ENCODE measurements around the gene DDX1. TPM values are rescaled to one million over a fixed set of nuclear protein-coding genes. Genes with fewer than 3 reads are reported as not detected.

DDX1 gene
- total and polyA plus RNA-seq, 9 of the 15 experiments (the other 6 are each of a cell fraction or from before 2014, with no cell fraction given) = 116 to 277 (median 232) TPM

DNA sequence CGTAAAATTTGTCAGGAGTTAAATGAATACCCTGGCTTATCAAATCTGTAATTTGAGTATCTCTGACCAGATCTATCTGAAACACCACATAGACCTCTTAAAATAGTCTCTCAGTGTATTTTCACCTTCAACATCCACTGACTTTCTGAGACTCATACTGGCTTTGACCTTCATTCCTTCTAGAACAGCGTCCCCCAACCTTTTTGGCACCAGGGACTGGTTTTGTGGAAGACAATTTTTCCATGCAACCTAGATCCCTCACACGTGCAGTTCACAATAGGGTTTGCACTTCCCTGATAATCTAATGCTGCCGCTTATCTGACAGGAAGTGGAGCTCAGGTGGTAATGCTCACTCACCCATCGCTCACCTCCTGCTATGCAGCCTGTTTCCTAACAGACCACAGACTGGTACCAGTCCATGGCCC, 33.8 kb upstream of the DDX1 start (continued):
- TF ChIP-seq FOXJ2 (tag; IDR thresholded peaks at IDR 0.05) (no peak), ZNF165 (CRISPR knock-in tag; IDR thresholded peaks at IDR 0.05; ENCODE audit: borderline replicate concordance) (no peak), TAF1 (IDR thresholded peaks at IDR 0.05; ENCODE audit: control insufficient read depth, extremely low read depth, insufficient read depth, low read length, severe bottlenecking) (peak; percentile 34), GTF3C2 (IDR thresholded peaks at IDR 0.05; ENCODE audit: borderline replicate concordance, extremely low read depth, insufficient read length) (no peak), CHD4 (IDR thresholded peaks at IDR 0.05; ENCODE audit: insufficient read depth, insufficient replicate concordance, low read depth, low read length, poor library complexity, severe bottlenecking) (no peak), MAFF (IDR thresholded peaks at IDR 0.05; ENCODE audit: low read length) (peak; percentile 25; the same call in 1 of the 2 replicates), ARID3B (CRISPR knock-in tag; IDR thresholded peaks at IDR 0.05; ENCODE audit: borderline replicate concordance) (no peak), POLR2AphosphoS2 (IDR thresholded peaks at IDR 0.05; ENCODE audit: low read length) (no peak), ZEB2 (IDR thresholded peaks at IDR 0.05) (peak; percentile 98), NFATC3 (IDR thresholded peaks at IDR 0.05) (peak; percentile 37; the same call in 1 of the 2 replicates), MAX (CRISPR knock-in tag; IDR thresholded peaks at IDR 0.05) (0 out of 2 replicates have a peak, but pooled peaks have one; percentile 19), PCBP2 (IDR thresholded peaks at IDR 0.05; ENCODE audit: low read depth, low read length, poor library complexity, severe bottlenecking) (no peak), SNIP1 (IDR thresholded peaks at IDR 0.05; ENCODE audit: low read depth) (no peak), ZNF764 (CRISPR knock-in tag; IDR thresholded peaks at IDR 0.05; ENCODE audit: low read depth) (no peak), CBX8 (IDR thresholded peaks at IDR 0.05; ENCODE audit: borderline replicate concordance, extremely low read depth, low read depth, low read length, poor library complexity, severe bottlenecking) (no peak), ZFX (CRISPR knock-in tag; IDR thresholded peaks at IDR 0.05) (no peak), ETV6 (IDR thresholded peaks at IDR 0.05; ENCODE audit: borderline replicate concordance in 1 of 2, low read depth in 2 of 2, low read length in 1 of 2) (peak in 1 of 2 experiments; percentile 41; a peak in 1 of 4 replicates), ETV6 (CRISPR knock-in tag; IDR thresholded peaks at IDR 0.05; ENCODE audit: borderline replicate concordance) (no peak), SRSF1 (IDR thresholded peaks at IDR 0.05; ENCODE audit: low read depth, low read length) (no peak), ZC3H8 (IDR thresholded peaks at IDR 0.05) (no peak)
- TF ChIP-seq, protein P1, sequence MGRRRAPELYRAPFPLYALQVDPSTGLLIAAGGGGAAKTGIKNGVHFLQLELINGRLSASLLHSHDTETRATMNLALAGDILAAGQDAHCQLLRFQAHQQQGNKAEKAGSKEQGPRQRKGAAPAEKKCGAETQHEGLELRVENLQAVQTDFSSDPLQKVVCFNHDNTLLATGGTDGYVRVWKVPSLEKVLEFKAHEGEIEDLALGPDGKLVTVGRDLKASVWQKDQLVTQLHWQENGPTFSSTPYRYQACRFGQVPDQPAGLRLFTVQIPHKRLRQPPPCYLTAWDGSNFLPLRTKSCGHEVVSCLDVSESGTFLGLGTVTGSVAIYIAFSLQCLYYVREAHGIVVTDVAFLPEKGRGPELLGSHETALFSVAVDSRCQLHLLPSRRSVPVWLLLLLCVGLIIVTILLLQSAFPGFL (CRISPR knock-in tag; IDR thresholded peaks at IDR 0.05) = no peak
- TF ChIP-seq, protein P2, sequence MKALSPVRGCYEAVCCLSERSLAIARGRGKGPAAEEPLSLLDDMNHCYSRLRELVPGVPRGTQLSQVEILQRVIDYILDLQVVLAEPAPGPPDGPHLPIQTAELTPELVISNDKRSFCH (CRISPR knock-in tag; IDR thresholded peaks at IDR 0.05) = no peak
- TF ChIP-seq, protein P2 (tag; IDR thresholded peaks at IDR 0.05) = peak; percentile 61; the same call in 1 of the 2 replicates

All from K562 (cell line).